H1 (cell line): ENCODE results near the gene MRPL43. TPM values are rescaled to one million over a fixed set of nuclear protein-coding genes. Genes with fewer than 3 reads are reported as not detected.

Experiments used
- CTCF ChIA-PET: fragments of 300-600 bp; sonication (Branson Sonifier 250); formaldehyde crosslinking; loops from one replicate; lab custom pipeline; 2021; ENCODE audit not compliant: partially characterized antibody; lab: Charles Lee
- POLR2A ChIA-PET: fragments of 300-600 bp; sonication (Branson Sonifier 250); formaldehyde crosslinking; loops from one replicate; lab custom pipeline; 2021; ENCODE audit warnings: inconsistent platforms; ENCODE audit not compliant: partially characterized antibody; lab: Charles Lee
- DNase-seq, 2 experiments: peaks; one replicate each; pipeline versions ENCODE4 v3.0.0 to v3.0.0-alpha.2; 2010 to 2022; ENCODE audit warnings: low spot score in 2 of 2, low read depth in 1 of 2, mixed read lengths in 1 of 2
- FAIRE-seq: peaks from 2 replicates; lab custom pipeline; 2011; peaks lifted over from hg19 to GRCh38; lab: Jason Lieb, UNC
- H2AFZ ChIP-seq: 2 replicates; pipeline ENCODE4 v1.8.1; 2012; ENCODE audit warnings: low read length, inconsistent platforms
- H2AK5ac ChIP-seq: 2 replicates; pipeline ENCODE4 v1.6.1; 2013; ENCODE audit warnings: low read depth, low read length
- H2BK120ac ChIP-seq: replicated peaks from 2 replicates; pipeline ENCODE3; 2013; ENCODE audit warnings: low read depth, low read length, inconsistent platforms
- H2BK12ac ChIP-seq: 2 replicates; pipeline ENCODE4 v1.6.1; 2013; ENCODE audit warnings: low read depth, low read length
- H2BK15ac ChIP-seq: 2 replicates; pipeline ENCODE4 v1.6.1; 2013; ENCODE audit warnings: low read length
- H2BK20ac ChIP-seq: 2 replicates; pipeline ENCODE4 v1.6.1; 2013; ENCODE audit warnings: low read length
- H2BK5ac ChIP-seq: 2 replicates; pipeline ENCODE4 v1.6.1; 2013; ENCODE audit warnings: low read depth, low read length
- H3K14ac ChIP-seq: 2 replicates; pipeline ENCODE4 v1.6.1; 2013; ENCODE audit warnings: inconsistent platforms; ENCODE audit not compliant: insufficient read length
- H3K18ac ChIP-seq: 2 replicates; pipeline ENCODE4 v1.6.1; 2013; ENCODE audit warnings: low read length; ENCODE audit errors: extremely low read depth
- H3K23ac ChIP-seq: 2 replicates; pipeline ENCODE4 v1.6.1; 2013; ENCODE audit warnings: inconsistent platforms; ENCODE audit not compliant: insufficient read length
- H3K23me2 ChIP-seq: 2 replicates; pipeline ENCODE4 v1.6.1; 2013; ENCODE audit warnings: low read depth, low read length
- H3K27ac ChIP-seq: 2 replicates; pipeline ENCODE4 v1.6.1; 2011; ENCODE audit warnings: low read depth, low read length, inconsistent platforms
- H3K27me3 ChIP-seq, 4 experiments: replicated peaks in 1 of 4; 1 replicate in 1 of 4; 2 replicates in 3 of 4; pipeline versions ENCODE4 v1.6.1 to v1.8.1; 2011 to 2013; ENCODE audit warnings: low read length in 3 of 4, mild to moderate bottlenecking in 3 of 4, inconsistent platforms in 2 of 4, mixed read lengths in 2 of 4, moderate library complexity in 1 of 4; ENCODE audit not compliant: control insufficient read depth in 3 of 4, insufficient read depth in 3 of 4; ENCODE audit errors: extremely low read depth in 1 of 4
- H3K36me3 ChIP-seq, 4 experiments: 2 replicates each; pipeline versions ENCODE4 v1.6.1 to v1.8.1; 2011 to 2013; ENCODE audit warnings: mild to moderate bottlenecking in 4 of 4, low read length in 3 of 4, moderate library complexity in 2 of 4, control low read depth in 1 of 4, inconsistent platforms in 1 of 4; ENCODE audit not compliant: insufficient read depth in 4 of 4, control insufficient read depth in 2 of 4
- H3K4ac ChIP-seq: replicated peaks from 2 replicates; pipeline ENCODE3; 2013; ENCODE audit warnings: low read length, low read depth, mixed read lengths, inconsistent platforms; ENCODE audit not compliant: insufficient read length
- H3K4me1 ChIP-seq, 4 experiments: replicated peaks in 1 of 4; 1 replicate in 1 of 4; 2 replicates in 3 of 4; pipeline versions ENCODE4 v1.6.1 to v1.8.1; 2011 to 2013; ENCODE audit warnings: low read length in 3 of 4, inconsistent platforms in 2 of 4, mixed read lengths in 1 of 4; ENCODE audit not compliant: insufficient read depth in 4 of 4, control insufficient read depth in 3 of 4
- H3K4me2 ChIP-seq, 2 experiments: 2 replicates each; pipeline versions ENCODE4 v1.6.1 to v1.8.1; 2011 to 2013; ENCODE audit warnings: low read depth in 2 of 2, low read length in 2 of 2, control low read depth in 1 of 2, inconsistent platforms in 1 of 2, mild to moderate bottlenecking in 1 of 2; ENCODE audit not compliant: insufficient read depth in 1 of 2
- H3K4me3 ChIP-seq, 4 experiments: fragments of 200-600, 300-600 bp in 1 of 4; sonication (generic), shearing (Covaris generic), sonication (Bioruptor Twin) in 1 of 4; 2 replicates each; pipeline versions ENCODE4 v1.5.1 to v1.8.1; 2011 to 2016; ENCODE audit warnings: low read length in 4 of 4, low read depth in 3 of 4, control low read depth in 2 of 4, inconsistent platforms in 2 of 4, mild to moderate bottlenecking in 2 of 4, mixed read lengths in 1 of 4, moderate library complexity in 1 of 4; ENCODE audit not compliant: insufficient read depth in 2 of 4; ENCODE audit errors: extremely low read depth in 1 of 4
- H3K56ac ChIP-seq: replicated peaks from 2 replicates; pipeline ENCODE3; 2013; ENCODE audit warnings: low read depth, mild to moderate bottlenecking, mixed read lengths, low read length, inconsistent platforms; ENCODE audit not compliant: insufficient read length
- H3K79me1 ChIP-seq: 2 replicates; pipeline ENCODE4 v1.6.1; 2013; ENCODE audit warnings: low read depth, low read length, control low read depth
- H3K79me2 ChIP-seq, 2 experiments: 2 replicates each; pipeline versions ENCODE4 v1.6.1 to v1.8.1; 2012 to 2013; ENCODE audit warnings: low read length in 2 of 2, mild to moderate bottlenecking in 2 of 2, inconsistent platforms in 1 of 2; ENCODE audit not compliant: insufficient read depth in 2 of 2, control insufficient read depth in 1 of 2
- H3K9ac ChIP-seq, 4 experiments: replicated peaks in 1 of 4; 1 replicate in 1 of 4; 2 replicates in 3 of 4; pipeline versions ENCODE4 v1.6.1 to v1.8.1; 2011 to 2013; ENCODE audit warnings: low read depth in 3 of 4, low read length in 3 of 4, control low read depth in 2 of 4, mild to moderate bottlenecking in 2 of 4, moderate library complexity in 2 of 4, inconsistent platforms in 1 of 4; ENCODE audit errors: extremely low read depth in 1 of 4
- H3K9me3 ChIP-seq, 2 experiments: 2 replicates each; pipeline versions ENCODE4 v1.6.1 to v1.8.1; 2012 to 2013; ENCODE audit warnings: mild to moderate bottlenecking in 2 of 2, moderate library complexity in 2 of 2, control low read depth in 1 of 2, inconsistent platforms in 1 of 2, low read depth in 1 of 2, low read length in 1 of 2, mixed read lengths in 1 of 2; ENCODE audit not compliant: insufficient read depth in 2 of 2
- H4K20me1 ChIP-seq, 2 experiments: replicated peaks in 1 of 2; 2 replicates each; pipeline versions ENCODE3 to v1.8.1; 2011 to 2013; ENCODE audit warnings: inconsistent platforms in 2 of 2, low read length in 2 of 2, mild to moderate bottlenecking in 1 of 2; ENCODE audit not compliant: insufficient read depth in 2 of 2, control insufficient read depth in 1 of 2
- H4K5ac ChIP-seq: 2 replicates; pipeline ENCODE4 v1.6.1; 2013; ENCODE audit warnings: low read length, low read depth, mixed read lengths, inconsistent platforms; ENCODE audit not compliant: insufficient read length
- H4K8ac ChIP-seq: 2 replicates; pipeline ENCODE4 v1.8.0; 2013; ENCODE audit warnings: mild to moderate bottlenecking, moderate library complexity, low read length, inconsistent platforms; ENCODE audit not compliant: insufficient read depth; ENCODE audit errors: extremely low read depth
- H4K91ac ChIP-seq: replicated peaks from 2 replicates; pipeline ENCODE3; 2013; ENCODE audit warnings: low read length, mixed read lengths, inconsistent platforms; ENCODE audit not compliant: insufficient read length
- ASH2L ChIP-seq: fragments of 200-600, 300-600 bp; sonication (generic); IDR thresholded peaks from one replicate; pipeline ENCODE4 v1.7.1; 2017; ENCODE audit warnings: low read length
- EZH2 ChIP-seq: fragments of 200-600 bp; sonication (generic); IDR thresholded peaks from 2 replicates; pipeline ENCODE4 v1.7.1; 2012; ENCODE audit warnings: low read depth, mild to moderate bottlenecking, moderate library complexity, low read length, inconsistent platforms; ENCODE audit not compliant: severe bottlenecking
- NRF1 ChIP-seq: IDR thresholded peaks from 2 replicates; pipeline ENCODE4 v1.6.1; 2011; ENCODE audit warnings: mild to moderate bottlenecking, low read depth, low read length, improper control_type of control experiment
- POLR2A ChIP-seq, 2 experiments: IDR thresholded peaks; 1 replicate in 1 of 2; 2 replicates in 1 of 2; pipeline ENCODE4 v1.6.1; 2011; ENCODE audit warnings: low read depth in 2 of 2, low read length in 2 of 2, mild to moderate bottlenecking in 2 of 2; ENCODE audit errors: control extremely low read depth in 1 of 2
- POLR2AphosphoS5 ChIP-seq: IDR thresholded peaks from 2 replicates; pipeline ENCODE4 v1.6.1; 2011; ENCODE audit warnings: low read depth, low read length
- POU5F1 ChIP-seq: IDR thresholded peaks from 2 replicates; pipeline ENCODE4 v1.6.1; 2011; ENCODE audit warnings: low read depth, mild to moderate bottlenecking, low read length, moderate library complexity
- RFX5 ChIP-seq: IDR thresholded peaks from 2 replicates; pipeline ENCODE4 v1.6.1; 2011; ENCODE audit warnings: low read depth, low read length, improper control_type of control experiment, borderline replicate concordance
- YY1 ChIP-seq: IDR thresholded peaks from 2 replicates; pipeline ENCODE4 v1.6.1; 2011; ENCODE audit warnings: low read depth, mild to moderate bottlenecking, low read length
- polyA plus RNA-seq, 7 experiments: library from polyadenylated mRNA; depleted of rRNA in 3 of 7; stranded (reverse) in 5 of 7; unstranded in 2 of 7; fragments of >200 nt in 5 of 7; fragments of 200-250 nt in 2 of 7; gene quantifications; 1 replicate in 5 of 7; 2 replicates in 1 of 7; 4 replicates in 1 of 7; pipeline versions ENCODE4 v1.2.1 to v1.2.3, GENCODE V29; 2011 to 2013; ENCODE audit warnings: missing spikeins in 2 of 7, mixed read lengths in 2 of 7
- total RNA-seq: library from RNA; stranded (reverse); fragmentation: NEBNext Ultra II Directional; extraction: Animal tissue kit (Norgen Biotek cat#: 25700); gene quantifications from 2 replicates; pipeline ENCODE4 v1.2.1, GENCODE V29; 2021
- TF ChIP-seq, protein P1 (sequence below): IDR thresholded peaks from 2 replicates; pipeline ENCODE4 v1.6.1; 2012; ENCODE audit warnings: inconsistent platforms

MRPL43 gene
- total and polyA plus RNA-seq, 2 of the 8 experiments (the other 6 are each of a cell fraction or from before 2014, with no cell fraction given), result 74.1 to 149 TPM

DNA sequence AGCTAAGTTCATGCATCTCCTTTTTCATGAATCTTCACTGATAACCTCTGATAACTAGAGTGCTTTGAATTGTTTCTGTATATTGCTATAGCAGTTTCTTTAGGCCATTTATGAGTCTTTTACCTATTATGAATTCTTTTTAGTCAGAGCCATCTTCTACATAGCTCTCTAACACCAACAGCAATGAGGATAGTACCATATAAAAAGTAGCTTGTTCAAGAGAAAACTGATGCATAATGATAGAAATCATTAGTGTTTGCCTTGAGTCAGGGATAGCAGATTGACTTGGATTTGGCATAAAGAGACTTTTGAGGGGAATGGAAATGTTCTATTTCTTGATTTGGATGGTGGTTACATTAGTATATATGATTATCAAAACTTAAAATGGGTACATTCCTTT lies 43.8 kb downstream of the MRPL43 start:
- no peaks in the 10 kb centered on the region for H3K4me1 ChIP-seq
- ChIA-PET CTCF (interaction anchor here (1.0 to 2.5 kb wide), 4 partner anchors 9 to 71 kb away, joined by 3 to 8 read pairs (median 6); partner anchors contain the start of gene LZTS2), POLR2A (interaction anchor here (1.1 to 1.3 kb wide), 3 partner anchors 9 to 21 kb away, joined by 3 to 4 read pairs (median 3); no protein-coding TSS in a partner anchor)
- H3K27me3 ChIP-seq, result no peaks in the 10 kb centered on the region
- no peak overlapping the region for H3K56ac ChIP-seq
- H2BK5ac ChIP-seq, result no peak overlapping the region
- DNase-seq (no peak), FAIRE-seq (no peak)
- no peak overlapping the region for H4K91ac ChIP-seq
- H3K9ac ChIP-seq, result no peak overlapping the region
- no peaks in the 10 kb centered on the region for H3K9me3 ChIP-seq
- no peak overlapping the region for H3K14ac ChIP-seq
- no peak overlapping the region for H4K8ac ChIP-seq
- peaks cover 2% of the 10 kb centered on the region; the same call in 1 of the 2 replicates for H3K23me2 ChIP-seq
- no peaks in the 10 kb centered on the region for H3K79me2 ChIP-seq
- H4K5ac ChIP-seq, result no peak overlapping the region
- no peaks in the 10 kb centered on the region for H4K20me1 ChIP-seq
- H2BK20ac ChIP-seq, result no peak overlapping the region
- no peak overlapping the region for H3K4me2 ChIP-seq
- no peak overlapping the region for H2AK5ac ChIP-seq
- H3K27ac ChIP-seq, result no peak overlapping the region
- H3K79me1 ChIP-seq, result no peaks in the 10 kb centered on the region
- no peak overlapping the region for H3K4ac ChIP-seq
- H2AFZ ChIP-seq, result no peak overlapping the region
- no peak overlapping the region for H3K4me3 ChIP-seq
- TF ChIP-seq, protein P1, sequence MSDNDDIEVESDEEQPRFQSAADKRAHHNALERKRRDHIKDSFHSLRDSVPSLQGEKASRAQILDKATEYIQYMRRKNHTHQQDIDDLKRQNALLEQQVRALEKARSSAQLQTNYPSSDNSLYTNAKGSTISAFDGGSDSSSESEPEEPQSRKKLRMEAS, result no peak
- TF ChIP-seq POU5F1, result no peak
- no peak for TF ChIP-seq RFX5
- no peak for TF ChIP-seq EZH2
- TF ChIP-seq YY1, result no peak
- no peak for TF ChIP-seq POLR2A (IDR thresholded peaks at IDR 0.05; ENCODE audit: control extremely low read depth in 1 of 2, low read depth in 2 of 2, low read length in 2 of 2)
- TF ChIP-seq POLR2AphosphoS5, result no peak
- no peak for TF ChIP-seq ASH2L
- TF ChIP-seq NRF1, result no peak
- H2BK120ac ChIP-seq, result no peak overlapping the region
- H3K36me3 ChIP-seq, result peaks cover 0 to 67% (median 17%) of the 10 kb centered on the region in 4 experiments; a peak in 3 of 8 replicates
- no peak overlapping the region for H2BK12ac ChIP-seq
- H2BK15ac ChIP-seq, result no peak overlapping the region
- H3K18ac ChIP-seq, result no peak overlapping the region
- no peak overlapping the region for H3K23ac ChIP-seq
